ENCODE results near the gene MAML2.

DNA sequence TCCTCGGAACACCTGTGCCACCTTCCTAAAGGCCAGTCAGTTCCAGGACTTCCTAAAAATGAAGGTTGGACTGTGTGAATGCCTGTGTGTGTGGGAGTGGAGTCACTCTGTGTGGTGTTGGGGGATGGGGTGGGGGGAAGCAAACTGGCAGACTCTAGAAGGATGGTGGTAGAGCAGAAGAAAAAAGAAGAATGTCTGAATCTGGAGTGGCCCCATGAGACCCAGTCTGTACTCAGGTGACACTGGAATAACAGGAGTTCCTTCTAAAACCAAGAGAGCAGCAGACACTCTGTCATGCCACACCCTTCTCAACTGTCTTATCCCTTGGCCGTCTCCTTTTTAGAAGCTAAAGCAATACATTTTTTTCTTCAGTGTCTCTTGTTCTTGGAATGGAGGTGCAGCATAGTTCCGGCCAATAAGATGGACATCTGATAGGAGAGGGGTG lies 82.9 kb downstream of the MAML2 start:
- TF ChIP-seq EZH2 (IDR thresholded peaks at IDR 0.05; ENCODE audit: borderline replicate concordance, low read depth, low read length, severe bottlenecking) = no peak
- TF ChIP-seq, protein P1, sequence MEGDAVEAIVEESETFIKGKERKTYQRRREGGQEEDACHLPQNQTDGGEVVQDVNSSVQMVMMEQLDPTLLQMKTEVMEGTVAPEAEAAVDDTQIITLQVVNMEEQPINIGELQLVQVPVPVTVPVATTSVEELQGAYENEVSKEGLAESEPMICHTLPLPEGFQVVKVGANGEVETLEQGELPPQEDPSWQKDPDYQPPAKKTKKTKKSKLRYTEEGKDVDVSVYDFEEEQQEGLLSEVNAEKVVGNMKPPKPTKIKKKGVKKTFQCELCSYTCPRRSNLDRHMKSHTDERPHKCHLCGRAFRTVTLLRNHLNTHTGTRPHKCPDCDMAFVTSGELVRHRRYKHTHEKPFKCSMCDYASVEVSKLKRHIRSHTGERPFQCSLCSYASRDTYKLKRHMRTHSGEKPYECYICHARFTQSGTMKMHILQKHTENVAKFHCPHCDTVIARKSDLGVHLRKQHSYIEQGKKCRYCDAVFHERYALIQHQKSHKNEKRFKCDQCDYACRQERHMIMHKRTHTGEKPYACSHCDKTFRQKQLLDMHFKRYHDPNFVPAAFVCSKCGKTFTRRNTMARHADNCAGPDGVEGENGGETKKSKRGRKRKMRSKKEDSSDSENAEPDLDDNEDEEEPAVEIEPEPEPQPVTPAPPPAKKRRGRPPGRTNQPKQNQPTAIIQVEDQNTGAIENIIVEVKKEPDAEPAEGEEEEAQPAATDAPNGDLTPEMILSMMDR (IDR thresholded peaks at IDR 0.05; ENCODE audit: borderline replicate concordance, extremely low read depth, low read length, poor library complexity, severe bottlenecking) = no peak

Measured in DND-41 (cell line).